PC-3 (cell line): ENCODE data around the gene PTPRN2. TPM values are rescaled to one million over a fixed set of nuclear protein-coding genes. Genes with fewer than 3 reads are reported as not detected.

Source experiments
- ATAC-seq: fragments of 200-7000 bp; cut with Tn5 transposase; 2 replicates; pipeline ENCODE4 v1.9.1; 2020; ENCODE audit warnings: mild to moderate bottlenecking, moderate library complexity
- BruUV-seq: library from RNA; stranded (reverse); fragments of 400-500 nt; replicated peaks from 2 replicates; lab custom pipeline; 2021; lab: Mats Ljungman, UMichigan
- CTCF ChIA-PET: fragments of 300-600 bp; sonication (Branson Sonifier 250); formaldehyde crosslinking; loops from one replicate; lab custom pipeline; 2022; ENCODE audit warnings: antibody characterized with exemption; lab: Charles Lee
- POLR2A ChIA-PET: fragments of 300-600 bp; sonication (Branson Sonifier 250); formaldehyde crosslinking; loops from one replicate; lab custom pipeline; 2022; ENCODE audit warnings: antibody characterized with exemption; ENCODE audit not compliant: unreplicated experiment; lab: Charles Lee
- DNase-seq: peaks from one replicate; pipeline ENCODE4 v3.0.0-alpha.2; 2015
- H2AFZ ChIP-seq: fragments of 300-600 bp; sonication (generic); 2 replicates; pipeline ENCODE4 v1.6.0; 2016; ENCODE audit warnings: antibody characterized with exemption, low read length
- H3F3A ChIP-seq: fragments of 300-600 bp; sonication (generic); one replicate; pipeline ENCODE4 v1.6.0; 2017; ENCODE audit warnings: antibody characterized with exemption, low read length, control low read depth, mild to moderate bottlenecking; ENCODE audit not compliant: unreplicated experiment
- H3K27ac ChIP-seq: fragments of 300-600 bp; sonication (generic); 2 replicates; pipeline ENCODE4 v1.5.1; 2016; ENCODE audit warnings: mild to moderate bottlenecking, low read length
- H3K27me3 ChIP-seq: fragments of 300-600 bp; sonication (generic); 2 replicates; pipeline ENCODE4 v1.6.1; 2016; ENCODE audit warnings: low read length, mixed read lengths
- H3K36me3 ChIP-seq: fragments of 300-600 bp; sonication (generic); 2 replicates; pipeline ENCODE4 v1.6.1; 2016; ENCODE audit warnings: low read depth, mixed run types, low read length, mixed read lengths
- H3K4me1 ChIP-seq: fragments of 300-600 bp; sonication (generic); 2 replicates; pipeline ENCODE4 v1.5.1; 2016; ENCODE audit warnings: low read length; ENCODE audit not compliant: insufficient read depth
- H3K4me2 ChIP-seq: fragments of 300-600 bp; sonication (generic); 2 replicates; pipeline ENCODE4 v1.6.0; 2016; ENCODE audit warnings: low read length
- H3K4me3 ChIP-seq: fragments of 300-600 bp; sonication (generic); 2 replicates; pipeline ENCODE4 v1.5.1; 2016; ENCODE audit warnings: mild to moderate bottlenecking, low read length, mixed read lengths
- H3K79me2 ChIP-seq: fragments of 300-600 bp; sonication (generic); 2 replicates; pipeline ENCODE4 v1.6.1; 2017; ENCODE audit warnings: low read length, mixed read lengths
- H3K9ac ChIP-seq: fragments of 300-600 bp; sonication (generic); 2 replicates; pipeline ENCODE4 v1.6.0; 2016; ENCODE audit warnings: mild to moderate bottlenecking, low read length
- H3K9me2 ChIP-seq: fragments of 300-600 bp; sonication (generic); replicated peaks from 2 replicates; pipeline ENCODE4 v1.6.1; 2016; ENCODE audit warnings: mixed run types, low read length, mixed read lengths
- H3K9me3 ChIP-seq: fragments of 300-600 bp; sonication (generic); 2 replicates; pipeline ENCODE4 v1.6.1; 2016; ENCODE audit warnings: low read length, mixed read lengths
- H4K20me1 ChIP-seq: fragments of 300-600 bp; sonication (generic); 2 replicates; pipeline ENCODE4 v1.6.1; 2016; ENCODE audit warnings: low read length, mixed read lengths
- CTCF ChIP-seq: fragments of 300-600 bp; sonication (generic); conservative IDR thresholded peaks from 2 replicates; pipeline ENCODE4 v1.5.1; 2017; ENCODE audit warnings: antibody characterized with exemption, low read depth, mild to moderate bottlenecking, low read length
- EZH2 ChIP-seq: fragments of 300-600 bp; sonication (generic); IDR thresholded peaks from one replicate; pipeline ENCODE4 v1.6.1; 2017; ENCODE audit warnings: antibody characterized with exemption, mild to moderate bottlenecking, low read length; ENCODE audit not compliant: unreplicated experiment
- EZH2phosphoT487 ChIP-seq: fragments of 300-600 bp; sonication (generic); IDR thresholded peaks from 2 replicates; pipeline ENCODE4 v1.6.1; 2018; ENCODE audit warnings: mild to moderate bottlenecking, antibody characterized with exemption, low read length, borderline replicate concordance
- intact Hi-C: fragments of 100-400 bp; cut with micrococcal nuclease; formaldehyde crosslinking; loops from 2 replicates; pipeline ENCODE4 v1.9.0; 2023
- total RNA-seq: library from RNA; depleted of rRNA; stranded (reverse); fragments of >200 nt; gene quantifications from 2 replicates; pipeline ENCODE4 v1.2.3, GENCODE V29; 2014

PTPRN2 gene
- total RNA-seq, 1 experiment from 2014 or later, result 3.2 TPM

GRCh38 chr7:158617737-158618128, 30.1 kb upstream of the PTPRN2 start:
- intact Hi-C loops, result no loop called here
- H3K9me3 ChIP-seq, result no peaks in the 10 kb centered on the region
- no peak overlapping the region for H3K4me3 ChIP-seq
- ChIA-PET POLR2A (no interaction called here), CTCF (no interaction called here)
- no peak for DNase-seq
- H3F3A ChIP-seq, result no peaks in the 10 kb centered on the region
- H3K4me1 ChIP-seq, result no peaks in the 10 kb centered on the region
- no peak for TF ChIP-seq CTCF
- no peak for TF ChIP-seq EZH2
- no peak for TF ChIP-seq EZH2phosphoT487
- no peaks in the 10 kb centered on the region for H3K27me3 ChIP-seq
- H3K79me2 ChIP-seq, result no peaks in the 10 kb centered on the region
- H4K20me1 ChIP-seq, result no peaks in the 10 kb centered on the region
- H3K9me2 ChIP-seq, result no peaks in the 10 kb centered on the region
- H2AFZ ChIP-seq, result no peak overlapping the region
- no peak overlapping the region for H3K4me2 ChIP-seq
- no peak for ATAC-seq
- H3K27ac ChIP-seq, result no peak overlapping the region
- H3K9ac ChIP-seq, result no peak overlapping the region
- BruUV-seq, result no TSS peak
- H3K36me3 ChIP-seq, result no peaks in the 10 kb centered on the region; the same call in 1 of the 2 replicates

- no peaks in the 10 kb centered on the region for H3K27me3 ChIP-seq
- intact Hi-C loops, result no loop called here
- H2AFZ ChIP-seq, result no peak overlapping the region
- no peak overlapping the region for H3K4me2 ChIP-seq
- ATAC-seq, result no peak
- TF ChIP-seq EZH2, result no peak
- TF ChIP-seq CTCF, result no peak
- no peak for TF ChIP-seq EZH2phosphoT487
- H3K79me2 ChIP-seq, result no peaks in the 10 kb centered on the region
- no peak overlapping the region for H3K9ac ChIP-seq
- no peaks in the 10 kb centered on the region for H4K20me1 ChIP-seq
- BruUV-seq, result no TSS peak
- DNase-seq, result no peak
- no peaks in the 10 kb centered on the region for H3F3A ChIP-seq
- ChIA-PET POLR2A (no interaction called here), CTCF (no interaction called here)
- H3K9me3 ChIP-seq, result no peaks in the 10 kb centered on the region
- H3K4me1 ChIP-seq, result no peaks in the 10 kb centered on the region
- H3K27ac ChIP-seq, result no peak overlapping the region
- no peak overlapping the region for H3K4me3 ChIP-seq
- H3K9me2 ChIP-seq, result no peaks in the 10 kb centered on the region
- H3K36me3 ChIP-seq, result no peaks in the 10 kb centered on the region; the same call in 1 of the 2 replicates
Measured at GRCh38 chr7:158616050-158616449, 28.4 kb upstream of the PTPRN2 start.

GRCh38 chr7:158614700-158615099, 27.1 kb upstream of the PTPRN2 start:
- ChIA-PET CTCF (interaction anchor here (0.6 kb wide), 1 partner anchor 104 kb away, joined by 3 read pairs; no protein-coding TSS in a partner anchor), POLR2A (no interaction called here)
- Histone ChIP-seq H3K36me3 (no peaks in the 10 kb centered on the region; the same call in 1 of the 2 replicates), H3K4me3 (no peak overlapping the region), H3K79me2 (no peaks in the 10 kb centered on the region), H3K4me2 (no peak overlapping the region), H3K27me3 (no peaks in the 10 kb centered on the region), H3F3A (no peaks in the 10 kb centered on the region), H3K9me3 (no peaks in the 10 kb centered on the region), H2AFZ (no peak overlapping the region), H3K4me1 (no peaks in the 10 kb centered on the region), H3K27ac (no peak overlapping the region), H3K9me2 (no peaks in the 10 kb centered on the region), H4K20me1 (no peaks in the 10 kb centered on the region), H3K9ac (no peak overlapping the region)
- no peak for TF ChIP-seq EZH2phosphoT487
- TF ChIP-seq EZH2, result no peak
- no peak for TF ChIP-seq CTCF
- ATAC-seq (peak; percentile 81), DNase-seq (peak; percentile 13)
- intact Hi-C loops, result no loop called here
- BruUV-seq, result no TSS peak
